Stomach smooth muscle (tissue), 2 donors: ENCODE data around the gene C6orf52.

Experiments used
- H3K27ac ChIP-seq: one replicate; pipeline ENCODE4 v1.7.0; 2013; ENCODE audit warnings: mild to moderate bottlenecking, low read length, inconsistent platforms
- H3K27me3 ChIP-seq, 2 donors: one replicate each; pipeline ENCODE4 v1.7.0; 2013; ENCODE audit warnings: low read length in 2 of 2; ENCODE audit not compliant: insufficient read depth in 2 of 2, control insufficient read depth in 1 of 2
- H3K36me3 ChIP-seq, 2 donors: one replicate each; pipeline ENCODE4 v1.7.0; 2013; ENCODE audit warnings: low read length in 2 of 2; ENCODE audit not compliant: control insufficient read depth in 2 of 2, insufficient read depth in 2 of 2
- H3K4me1 ChIP-seq: one replicate; pipeline ENCODE4 v1.7.0; 2013; ENCODE audit warnings: low read length; ENCODE audit not compliant: control insufficient read depth, insufficient read depth
- H3K4me3 ChIP-seq, 2 donors: one replicate each; pipeline ENCODE4 v1.7.0; 2013; ENCODE audit warnings: low read length in 2 of 2
- H3K9ac ChIP-seq, 2 donors: one replicate each; pipeline ENCODE4 v1.7.0; 2013; ENCODE audit warnings: low read length in 2 of 2, mild to moderate bottlenecking in 1 of 2
- H3K9me3 ChIP-seq, 2 donors: one replicate each; pipeline ENCODE4 v1.7.0; 2013; ENCODE audit warnings: low read length in 2 of 2; ENCODE audit not compliant: control insufficient read depth in 2 of 2
- donor health status: healthy.
- donor health status: Pancreatic carcinoma.

Gene C6orf52

GRCh38 chr6:10695086-10695657 lies 756 bp upstream of the C6orf52 start:
- peak overlapping the region; percentile 98 for H3K27ac ChIP-seq
- no peaks in the 10 kb centered on the region for H3K9me3 ChIP-seq
- peaks cover 13% of the 10 kb centered on the region for H3K4me1 ChIP-seq

DNA sequence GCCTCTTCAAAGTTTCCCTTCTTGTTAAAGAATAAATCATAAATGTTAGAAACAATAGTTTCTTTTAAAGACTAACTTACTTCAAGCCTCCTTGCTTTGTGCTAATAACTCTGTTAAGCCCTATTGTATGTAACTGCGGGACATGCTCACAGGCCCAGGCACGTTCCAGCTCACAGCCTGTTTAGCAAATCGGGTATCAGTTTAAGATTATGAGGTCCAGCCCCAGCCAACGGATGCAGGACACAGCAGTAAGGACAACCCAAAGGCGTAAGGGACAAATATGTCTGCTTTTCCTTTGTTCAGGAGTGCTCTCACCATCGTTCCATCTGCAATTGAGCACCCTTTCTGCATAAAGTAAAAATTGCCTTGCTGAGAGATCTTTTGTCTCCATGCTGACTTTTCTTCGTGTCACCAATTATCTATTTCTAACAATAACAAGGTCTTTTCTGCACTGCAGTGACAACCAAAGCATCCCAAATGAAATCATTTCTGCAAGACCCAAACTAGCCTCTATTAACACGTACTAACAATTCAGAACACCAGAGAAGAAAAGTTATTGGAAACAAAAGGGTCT lies 1.4 kb downstream of the C6orf52 start:
- Histone ChIP-seq H3K9ac (no peak overlapping the region), H3K9me3 (no peaks in the 10 kb centered on the region), H3K4me1 (peaks cover 13% of the 10 kb centered on the region), H3K27ac (no peak overlapping the region), H3K4me3 (peak overlapping the region; percentile 75 to 100), H3K36me3 (peaks cover 0 to 2% of the 10 kb centered on the region in 2 donors), H3K27me3 (no peaks in the 10 kb centered on the region)

More at GRCh38 chr6:10695086-10695657, 756 bp upstream of the C6orf52 start:
- H3K36me3 ChIP-seq, result peaks cover 0 to 6% of the 10 kb centered on the region in 2 donors
- H3K27me3 ChIP-seq, result no peaks in the 10 kb centered on the region
- peak overlapping the region; percentile 75 to 100 for H3K4me3 ChIP-seq
- H3K9ac ChIP-seq, result peak overlapping the region; percentile 97 to 98

DNA sequence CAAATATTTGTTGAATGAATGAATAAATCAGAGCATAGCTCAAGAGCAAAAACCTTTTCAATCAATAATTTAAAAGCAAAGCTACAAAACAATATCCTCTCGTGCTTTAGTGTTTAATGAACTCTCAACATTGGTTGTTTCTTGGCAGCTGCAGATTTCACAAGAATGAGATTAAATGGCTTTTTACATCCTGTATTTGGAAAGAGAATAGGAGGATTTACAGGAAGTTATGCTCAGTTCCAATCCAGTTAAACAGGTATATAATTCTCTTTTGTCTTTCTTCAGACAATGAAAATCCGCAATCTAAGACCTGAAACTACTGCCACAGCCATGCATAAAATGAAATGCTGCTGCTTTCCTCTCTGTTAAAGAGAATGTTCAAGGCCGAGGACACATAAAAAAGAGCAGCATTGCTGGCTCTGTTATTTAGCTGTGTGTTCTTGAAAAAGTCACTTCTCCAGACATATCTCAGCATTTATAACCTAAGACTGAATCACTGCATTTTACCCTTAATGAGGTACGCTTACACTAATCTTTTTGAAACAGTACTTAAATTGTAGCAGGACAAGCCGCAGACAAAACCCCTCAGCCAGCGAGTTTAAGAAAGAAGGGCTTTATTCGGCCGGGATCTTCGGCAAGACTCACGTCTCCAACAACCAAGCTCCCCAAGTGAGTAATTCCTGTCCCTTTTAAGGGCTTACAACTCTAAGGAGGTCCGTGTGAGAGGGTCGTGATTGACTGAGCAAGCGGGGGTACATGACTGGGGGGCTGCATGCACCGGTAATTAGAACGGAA lies 3.6 kb downstream of the C6orf52 start:
- no peak overlapping the region for H3K4me3 ChIP-seq
- no peaks in the 10 kb centered on the region for H3K9me3 ChIP-seq
- no peak overlapping the region for H3K27ac ChIP-seq
- peaks cover 0 to 3% of the 10 kb centered on the region in 2 donors for H3K27me3 ChIP-seq
- peaks cover 11% of the 10 kb centered on the region for H3K4me1 ChIP-seq
- no peaks in the 10 kb centered on the region for H3K36me3 ChIP-seq
- no peak overlapping the region for H3K9ac ChIP-seq

DNA sequence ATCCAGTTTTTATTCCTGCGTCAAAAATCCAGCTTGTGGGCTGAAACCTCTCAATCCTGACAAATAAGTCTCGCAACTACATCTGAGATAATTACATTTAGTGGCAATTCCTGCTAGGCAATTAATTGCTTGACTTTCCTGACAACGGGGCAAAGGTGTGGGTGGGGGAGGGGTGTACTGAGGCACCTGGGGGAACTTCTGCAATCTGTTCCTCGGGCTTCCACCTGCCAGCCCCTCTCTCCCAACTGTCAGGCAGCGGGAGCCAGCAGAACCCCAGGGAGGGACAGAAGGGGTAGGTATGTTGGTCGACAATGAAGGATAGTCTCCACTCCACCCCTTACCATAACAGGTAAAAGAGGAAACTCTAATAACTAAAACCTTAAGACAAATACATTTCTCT lies 6.8 kb downstream of the C6orf52 start:
- H3K4me3 ChIP-seq, result no peak overlapping the region
- H3K9me3 ChIP-seq, result no peaks in the 10 kb centered on the region
- no peak overlapping the region for H3K27ac ChIP-seq
- H3K27me3 ChIP-seq, result peaks cover 0 to 3% of the 10 kb centered on the region in 2 donors
- H3K36me3 ChIP-seq, result no peaks in the 10 kb centered on the region
- H3K4me1 ChIP-seq, result no peaks in the 10 kb centered on the region
- no peak overlapping the region for H3K9ac ChIP-seq

DNA sequence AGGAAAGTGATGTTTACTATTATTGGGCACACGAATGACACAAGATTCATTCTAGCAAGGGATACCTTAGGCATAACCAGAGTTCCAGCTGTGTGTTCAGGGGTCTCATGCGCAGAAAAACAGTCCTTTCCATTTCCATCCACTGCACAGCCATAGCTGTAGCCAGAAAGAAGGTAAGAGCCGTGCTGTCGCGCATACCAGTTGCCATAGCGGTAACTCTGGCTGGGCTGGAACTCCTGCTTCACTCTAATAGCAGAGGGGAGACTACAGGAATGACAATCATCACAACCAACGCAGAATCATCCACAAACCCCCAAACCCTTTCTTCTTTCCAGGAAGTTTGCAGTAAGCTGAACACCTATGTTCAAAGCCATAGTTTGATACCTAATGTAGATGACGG lies 7.5 kb downstream of the C6orf52 start:
- Histone ChIP-seq H3K36me3 (no peaks in the 10 kb centered on the region), H3K9ac (no peak overlapping the region), H3K9me3 (no peaks in the 10 kb centered on the region), H3K27ac (no peak overlapping the region), H3K4me1 (no peaks in the 10 kb centered on the region), H3K4me3 (no peak overlapping the region), H3K27me3 (peaks cover 0 to 3% of the 10 kb centered on the region in 2 donors)

- Histone ChIP-seq H3K9me3 (no peaks in the 10 kb centered on the region), H3K4me3 (no peak overlapping the region), H3K27me3 (peaks cover 0 to 3% of the 10 kb centered on the region in 2 donors), H3K4me1 (no peaks in the 10 kb centered on the region), H3K27ac (no peak overlapping the region), H3K9ac (no peak overlapping the region), H3K36me3 (no peaks in the 10 kb centered on the region)
These were observed 9.1 kb downstream of the C6orf52 start for GRCh38 chr6:10685092-10685915.

- Histone ChIP-seq H3K27me3 (peaks cover 0 to 3% of the 10 kb centered on the region in 2 donors), H3K9ac (no peak overlapping the region), H3K36me3 (no peaks in the 10 kb centered on the region), H3K9me3 (no peaks in the 10 kb centered on the region), H3K27ac (no peak overlapping the region), H3K4me3 (no peak overlapping the region), H3K4me1 (no peaks in the 10 kb centered on the region)
These were observed 9.8 kb downstream of the C6orf52 start for GRCh38 chr6:10684618-10685017.

GRCh38 chr6:10682355-10682988 lies 11.9 kb downstream of the C6orf52 start:
- H3K9ac ChIP-seq, result no peak overlapping the region
- H3K27me3 ChIP-seq, result no peaks in the 10 kb centered on the region
- no peaks in the 10 kb centered on the region for H3K36me3 ChIP-seq
- no peak overlapping the region for H3K27ac ChIP-seq
- no peak overlapping the region for H3K4me3 ChIP-seq
- no peaks in the 10 kb centered on the region for H3K9me3 ChIP-seq
- H3K4me1 ChIP-seq, result no peaks in the 10 kb centered on the region

DNA sequence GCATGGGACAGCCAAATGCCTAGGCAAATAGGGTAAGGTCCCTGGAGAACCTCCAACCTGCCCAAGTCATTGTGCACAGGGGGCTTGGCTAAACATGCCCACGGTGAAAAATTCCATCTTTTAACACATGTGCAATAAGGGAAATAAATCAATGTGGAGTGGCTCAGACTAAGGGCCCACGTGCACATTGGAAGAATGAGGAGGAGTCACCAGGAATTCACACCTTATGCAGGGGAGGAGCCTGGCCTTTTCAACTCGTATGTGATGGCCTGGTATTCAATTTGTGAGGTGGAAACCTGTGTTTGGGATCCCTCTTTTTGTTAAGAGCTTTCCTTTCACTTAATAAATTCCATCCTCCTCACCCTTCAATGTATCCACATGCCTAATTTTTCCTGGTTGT lies 12.6 kb downstream of the C6orf52 start:
- no peak overlapping the region for H3K4me3 ChIP-seq

GRCh38 chr6:10678456-10678855 lies 16.0 kb downstream of the C6orf52 start:
- no peaks in the 10 kb centered on the region for H3K36me3 ChIP-seq
- no peaks in the 10 kb centered on the region for H3K9me3 ChIP-seq
- no peak overlapping the region for H3K4me3 ChIP-seq
- no peak overlapping the region for H3K27ac ChIP-seq
- no peak overlapping the region for H3K9ac ChIP-seq
- H3K4me1 ChIP-seq, result no peaks in the 10 kb centered on the region
- no peaks in the 10 kb centered on the region for H3K27me3 ChIP-seq

More for the DNA sequence above, 12.6 kb downstream of the C6orf52 start:
- no peaks in the 10 kb centered on the region for H3K27me3 ChIP-seq
- H3K9me3 ChIP-seq, result no peaks in the 10 kb centered on the region
- H3K4me1 ChIP-seq, result no peaks in the 10 kb centered on the region
- H3K27ac ChIP-seq, result no peak overlapping the region
- no peaks in the 10 kb centered on the region for H3K36me3 ChIP-seq
- no peak overlapping the region for H3K9ac ChIP-seq
